CD4-positive, alpha-beta memory T cell (primary cell): ENCODE results near the gene OSCP1. TPM values are rescaled to one million over a fixed set of nuclear protein-coding genes. Genes with fewer than 3 reads are reported as not detected.

Experiments
- CTCF ChIA-PET: fragments of 350-600 bp; sonication (Branson Sonifier 250); formaldehyde crosslinking; loops from one replicate; lab custom pipeline; 2021; ENCODE audit warnings: inconsistent platforms; ENCODE audit not compliant: partially characterized antibody; lab: Charles Lee
- POLR2A ChIA-PET: fragments of 350-600 bp; sonication (Branson Sonifier 250); formaldehyde crosslinking; loops from one replicate; lab custom pipeline; 2021; ENCODE audit not compliant: partially characterized antibody; lab: Charles Lee
- DNase-seq, 5 donors: peaks; one replicate each; pipeline versions ENCODE4 v3.0.0 to v3.0.0-alpha.2; 2020 to 2022; ENCODE audit warnings: mixed read lengths in 1 of 5
- H3K27ac ChIP-seq: one replicate; pipeline ENCODE4 v1.7.0; 2013; ENCODE audit warnings: low read depth, low read length
- H3K27me3 ChIP-seq: 2 replicates; pipeline ENCODE4 v1.7.0; 2013; ENCODE audit warnings: mild to moderate bottlenecking, low read length, moderate library complexity; ENCODE audit not compliant: insufficient read depth
- H3K36me3 ChIP-seq: 2 replicates; pipeline ENCODE4 v1.7.0; 2013; ENCODE audit warnings: mild to moderate bottlenecking, low read length, moderate library complexity; ENCODE audit not compliant: insufficient read depth
- H3K4me1 ChIP-seq: 2 replicates; pipeline ENCODE4 v1.7.0; 2013; ENCODE audit warnings: mild to moderate bottlenecking, low read length, moderate library complexity; ENCODE audit not compliant: insufficient read depth
- H3K4me3 ChIP-seq, 2 donors: one replicate each; pipeline ENCODE4 v1.7.0; 2013; ENCODE audit warnings: low read length in 2 of 2, mild to moderate bottlenecking in 1 of 2
- H3K9me3 ChIP-seq, 2 donors: one replicate each; pipeline ENCODE4 v1.7.0; 2013; ENCODE audit warnings: low read length in 2 of 2, control low read depth in 1 of 2; ENCODE audit not compliant: control insufficient read depth in 1 of 2
- H3K27ac Mint-ChIP-seq, 7 donors: one replicate each; pipeline ENCODE4 v1.8.0; 2020 to 2021; ENCODE audit warnings: mixed read lengths in 7 of 7, mild to moderate bottlenecking in 6 of 7, inconsistent platforms in 3 of 7, moderate library complexity in 3 of 7
- H3K27me3 Mint-ChIP-seq, 2 donors: one replicate each; pipeline ENCODE4 v1.8.0; 2020 to 2021; ENCODE audit warnings: mixed read lengths in 2 of 2
- H3K36me3 Mint-ChIP-seq, 2 donors: one replicate each; pipeline ENCODE4 v1.8.0; 2020 to 2021; ENCODE audit warnings: mixed read lengths in 2 of 2, inconsistent platforms in 1 of 2, mild to moderate bottlenecking in 1 of 2
- H3K4me1 Mint-ChIP-seq, 4 donors: one replicate each; pipeline ENCODE4 v1.8.0; 2020 to 2021; ENCODE audit warnings: mixed read lengths in 4 of 4, mild to moderate bottlenecking in 1 of 4
- H3K4me3 Mint-ChIP-seq, 8 donors: one replicate each; pipeline ENCODE4 v1.8.0; 2020 to 2021; ENCODE audit warnings: mixed read lengths in 8 of 8, mild to moderate bottlenecking in 7 of 8, moderate library complexity in 6 of 8, inconsistent platforms in 3 of 8
- H3K9me3 Mint-ChIP-seq, 8 donors: one replicate each; pipeline ENCODE4 v1.8.0; 2020 to 2021; ENCODE audit warnings: mixed read lengths in 8 of 8, mild to moderate bottlenecking in 5 of 8, inconsistent platforms in 3 of 8, moderate library complexity in 1 of 8
- intact Hi-C: fragments of 100-400 bp; cut with micrococcal nuclease; formaldehyde crosslinking; loops from one replicate; pipeline ENCODE4 v1.15.1; 2023
- polyA plus RNA-seq, 2 donors: library from polyadenylated mRNA; unstranded; fragments of 300-500 nt; fragmentation: Illumina TruSeq; gene quantifications; one replicate each; pipeline ENCODE4 v1.2.3, GENCODE V29; 2021
- total RNA-seq, 2 experiments: library from RNA; stranded (reverse); gene quantifications; one replicate each; pipeline ENCODE4 v1.2.3, GENCODE V29; 2021

Gene OSCP1
- total and polyA plus RNA-seq, 4 experiments from 2014 or later = 0.93 to 1.4 (median 1.1) TPM; not detected in 1

DNA sequence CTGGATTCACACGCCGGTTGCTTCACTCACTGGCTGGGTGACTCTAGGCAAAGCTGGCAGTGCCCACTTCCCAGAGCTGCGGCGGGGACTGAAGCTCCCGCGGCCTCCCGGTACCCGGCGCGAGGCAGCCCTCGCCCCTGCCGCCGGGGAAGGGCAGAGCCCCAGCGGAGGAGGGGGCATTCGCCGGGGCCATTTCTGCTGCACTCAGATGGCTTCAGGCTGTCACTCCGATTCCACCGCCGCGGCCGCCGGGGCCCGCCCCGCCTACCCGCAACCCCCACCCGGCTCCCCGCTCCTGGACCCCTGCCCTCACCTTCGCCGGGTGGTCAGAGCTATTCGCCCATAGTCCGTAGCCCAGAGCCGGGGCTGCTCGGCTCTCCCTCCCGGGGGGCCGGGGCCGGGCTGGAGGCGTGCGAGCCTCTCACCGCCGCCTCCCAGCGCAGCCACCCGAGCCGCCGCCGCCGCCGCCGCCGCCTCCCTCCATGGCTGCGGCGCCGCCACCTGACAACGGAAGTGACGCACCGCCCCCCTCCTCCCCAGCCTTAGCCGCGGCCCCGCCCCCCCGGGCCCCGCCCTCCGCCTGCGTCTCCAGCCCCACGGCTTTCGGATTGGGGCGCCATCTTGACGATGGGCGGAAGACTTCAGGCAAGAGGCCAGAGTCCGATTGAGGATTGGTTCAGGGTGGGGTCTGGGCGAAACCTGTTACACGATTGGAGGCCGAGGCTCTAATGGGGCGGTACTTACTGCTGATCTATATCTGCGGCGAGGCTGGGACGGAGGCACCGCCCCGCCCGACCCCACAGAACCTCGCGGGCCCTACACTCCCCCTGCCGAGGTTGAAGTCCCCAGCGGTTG lies 64.6 kb downstream of the OSCP1 start, which contains the start of gene STK40:
Gene STK40, minus strand, starts transcription at position 515 of the 855 bp plus-strand sequence. CDS start 24,592 bp downstream, outside the sequence.
- Histone ChIP-seq H3K4me3 (peak within 1 kb of the TSS; percentile 88 to 94), H3K27me3 (no peaks in the 10 kb centered on the region), H3K27ac (peak within 1 kb of the TSS; percentile 87), H3K9me3 (no peaks in the 10 kb centered on the region), H3K4me1 (peaks cover 57% of the 10 kb centered on the region), H3K36me3 (peaks cover 4% of the 10 kb centered on the region)
- Mint-ChIP-seq H3K9me3 (no peaks in the 10 kb centered on the region), H3K4me1 (peaks cover 34 to 62% (median 47%) of the 10 kb centered on the region in 4 donors), H3K4me3 (peak within 1 kb of the TSS; percentile 91 to 96 (median 94)), H3K27me3 (no peaks in the 10 kb centered on the region), H3K27ac (peak within 1 kb of the TSS; percentile 97 to 100 (median 99)), H3K36me3 (peaks cover 5 to 34% of the 10 kb centered on the region in 2 donors)
- intact Hi-C loops = loop anchor here (1.0 to 5.0 kb wide), 9 partner anchors 12 to 453 kb away; partner anchors contain the start of genes ADPRS, AGO3, LSM10 and SH3D21
- CTCF ChIA-PET = interaction anchor here (0.7 to 4.8 kb wide), 15 partner anchors 8 to 236 kb away, joined by 3 to 61 read pairs (median 4); partner anchors contain the start of genes LSM10 and TRAPPC3
- DNase-seq = peak; percentile 95 to 99 (median 98)
- POLR2A ChIA-PET = interaction anchor here (0.8 to 6.4 kb wide), 23 partner anchors 8 to 1094 kb away, joined by 3 to 133 read pairs (median 5); partner anchors contain the start of genes EVA1B, LSM10, MRPS15 and SH3D21

DNA sequence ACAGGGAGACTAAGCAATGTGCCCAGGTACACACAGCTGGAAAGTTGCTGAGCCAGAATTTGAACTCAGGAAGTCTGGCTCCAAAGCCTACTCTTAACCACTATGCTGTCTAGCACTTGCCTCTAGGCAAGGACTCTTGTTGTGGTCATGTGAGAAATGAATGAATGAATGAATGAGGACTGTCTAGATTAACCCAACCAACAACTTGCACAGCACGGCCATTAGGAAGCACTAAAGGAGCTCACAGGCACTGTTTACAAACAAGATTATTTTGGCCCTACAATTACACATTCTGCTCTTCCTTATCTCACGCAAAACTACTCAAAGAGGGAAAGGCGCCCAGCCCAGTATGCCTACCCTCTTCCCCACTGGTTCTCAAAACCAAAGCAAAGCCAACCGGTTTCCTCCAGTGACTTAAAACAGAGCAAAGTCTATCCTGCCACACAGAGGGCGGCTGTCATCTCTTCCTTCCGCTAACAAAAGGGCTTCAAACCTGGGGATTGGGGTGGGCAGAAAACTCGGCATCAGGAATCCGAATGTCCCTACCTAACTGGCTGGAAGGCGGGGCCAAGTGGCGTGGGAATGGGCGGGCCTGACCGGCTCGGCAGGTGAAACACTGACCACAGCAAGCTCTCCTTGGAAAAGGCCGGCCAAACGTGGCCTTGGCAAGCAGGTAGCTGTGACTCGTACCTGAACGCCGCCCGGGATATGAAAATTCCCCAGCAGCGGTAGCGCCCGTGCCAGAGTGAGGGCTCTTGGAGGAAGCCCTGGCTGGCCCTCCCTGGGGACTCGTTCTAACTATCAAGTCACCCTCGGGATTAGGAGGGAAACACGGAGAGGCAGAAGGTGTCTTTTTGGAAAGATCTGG lies 65.5 kb downstream of the OSCP1 start:
- Histone ChIP-seq H3K4me3 (peak overlapping the region; percentile 88 to 94), H3K36me3 (peaks cover 13% of the 10 kb centered on the region), H3K27ac (peak overlapping the region; percentile 87), H3K27me3 (no peaks in the 10 kb centered on the region), H3K4me1 (peaks cover 65% of the 10 kb centered on the region), H3K9me3 (no peaks in the 10 kb centered on the region)
- H3K4me1 Mint-ChIP-seq = peaks cover 39 to 70% (median 54%) of the 10 kb centered on the region in 4 donors
- ChIA-PET POLR2A (interaction anchor here (0.8 to 6.4 kb wide), 16 partner anchors 9 to 1095 kb away, joined by 3 to 133 read pairs (median 4); partner anchors contain the start of genes EVA1B, LSM10 and THRAP3), CTCF (interaction anchor here (1.2 to 4.8 kb wide), 6 partner anchors 11 to 42 kb away, joined by 3 to 61 read pairs (median 4); partner anchors contain the start of gene LSM10)
- H3K9me3 Mint-ChIP-seq = no peaks in the 10 kb centered on the region
- H3K36me3 Mint-ChIP-seq = peaks cover 5 to 31% of the 10 kb centered on the region in 2 donors
- peak overlapping the region; percentile 92 to 99 (median 95) for H3K27ac Mint-ChIP-seq
- peak; percentile 49 to 69 (median 55) for DNase-seq
- H3K27me3 Mint-ChIP-seq = no peaks in the 10 kb centered on the region
- peak overlapping the region; percentile 91 to 96 (median 94) for H3K4me3 Mint-ChIP-seq
- intact Hi-C loops = loop anchor here (5.0 kb wide), 2 partner anchors 297 to 452 kb away; partner anchors contain the start of genes ADPRS and AGO3

DNA sequence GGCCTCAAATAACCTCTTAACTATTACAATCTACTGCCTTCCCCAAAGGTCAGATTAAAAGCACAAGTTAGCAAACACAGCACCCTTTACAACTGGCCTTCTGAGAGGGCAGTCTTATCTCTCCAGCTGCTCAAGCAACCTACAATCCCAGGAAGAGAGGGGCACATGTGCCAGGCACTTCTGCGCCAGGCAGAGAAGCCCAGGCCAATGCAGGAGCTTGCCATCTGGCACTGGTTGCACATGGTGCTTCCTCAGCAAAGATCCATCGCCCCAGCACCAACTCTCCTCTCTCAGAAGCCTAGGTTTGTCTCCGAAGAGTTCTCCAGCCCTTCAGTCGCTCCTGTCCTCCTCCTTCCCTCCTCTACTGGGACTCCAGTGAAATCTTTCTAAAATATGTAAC lies 67.0 kb downstream of the OSCP1 start:
- H3K27me3 Mint-ChIP-seq = no peaks in the 10 kb centered on the region
- no peak for DNase-seq
- CTCF ChIA-PET = interaction anchor here (0.8 to 4.8 kb wide), 6 partner anchors 14 to 98 kb away, joined by 3 to 61 read pairs (median 4); partner anchors contain the start of genes LSM10 and SH3D21
- peaks cover 45 to 86% (median 64%) of the 10 kb centered on the region in 4 donors for H3K4me1 Mint-ChIP-seq
- H3K4me1 ChIP-seq = peaks cover 76% of the 10 kb centered on the region
- peak overlapping the region; percentile 46 to 99 (median 92) for H3K27ac Mint-ChIP-seq
- peaks cover 14% of the 10 kb centered on the region for H3K36me3 ChIP-seq
- intact Hi-C loops = no loop called here
- POLR2A ChIA-PET = interaction anchor here (1.1 to 6.4 kb wide), 4 partner anchors 14 to 159 kb away, joined by 3 to 133 read pairs (median 56); partner anchors contain the start of genes LSM10 and THRAP3
- H3K27ac ChIP-seq = no peak overlapping the region
- H3K9me3 ChIP-seq = no peaks in the 10 kb centered on the region
- no peak overlapping the region for H3K4me3 ChIP-seq
- peaks cover 5 to 30% of the 10 kb centered on the region in 2 donors for H3K36me3 Mint-ChIP-seq
- peak overlapping the region in 4 of 8 donors; percentile 70 to 91 (median 72) for H3K4me3 Mint-ChIP-seq
- H3K9me3 Mint-ChIP-seq = no peaks in the 10 kb centered on the region
- H3K27me3 ChIP-seq = no peaks in the 10 kb centered on the region

DNA sequence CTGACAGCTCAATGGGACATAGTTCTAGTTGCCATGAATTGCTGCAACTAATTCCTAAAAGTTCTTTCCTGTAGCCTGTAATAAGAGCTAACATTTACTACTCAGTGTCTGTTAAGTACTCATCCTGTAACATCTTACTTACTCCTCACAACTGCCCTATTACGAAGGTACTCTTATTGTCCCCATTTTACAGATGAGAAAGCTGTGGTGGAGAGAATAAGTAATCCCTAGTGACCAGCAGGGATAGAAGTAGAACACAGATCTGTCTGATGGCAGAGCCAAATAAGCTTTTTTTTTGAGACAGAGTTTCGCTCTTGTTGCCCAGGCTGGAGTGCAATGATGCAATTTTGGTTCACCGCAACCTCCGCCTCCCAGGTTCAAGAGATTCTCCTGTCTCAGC lies 67.6 kb downstream of the OSCP1 start:
- H3K9me3 Mint-ChIP-seq = no peaks in the 10 kb centered on the region
- intact Hi-C loops = no loop called here
- H3K4me3 ChIP-seq = no peak overlapping the region

DNA sequence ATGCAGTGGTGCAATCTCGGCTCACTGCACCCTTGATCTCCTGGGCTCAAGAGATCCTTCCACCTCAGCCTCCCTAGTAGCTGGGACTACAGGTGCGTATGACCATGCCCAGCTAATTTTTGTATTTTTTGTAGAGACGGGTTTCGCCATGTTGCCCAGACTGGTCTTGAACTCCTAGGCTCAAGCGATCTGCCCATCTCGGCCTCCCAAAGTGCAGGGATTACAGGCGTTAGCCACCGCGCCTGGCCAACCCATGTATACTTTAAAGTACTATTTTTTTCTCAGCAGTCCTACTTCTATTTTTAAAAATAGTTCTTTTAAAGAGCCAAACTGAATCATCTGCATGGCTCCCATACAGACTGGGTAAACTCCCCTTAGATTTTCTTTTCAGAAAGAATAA lies 68.0 kb downstream of the OSCP1 start:
- no peaks in the 10 kb centered on the region for H3K9me3 ChIP-seq
- H3K4me1 Mint-ChIP-seq = peaks cover 52 to 92% (median 70%) of the 10 kb centered on the region in 4 donors
- H3K27ac ChIP-seq = no peak overlapping the region
- H3K4me1 ChIP-seq = peaks cover 80% of the 10 kb centered on the region
- intact Hi-C loops = no loop called here
- no peaks in the 10 kb centered on the region for H3K27me3 Mint-ChIP-seq
- ChIA-PET CTCF (interaction anchor here (0.9 to 4.8 kb wide), 5 partner anchors 14 to 82 kb away, joined by 3 to 61 read pairs (median 4); partner anchors contain the start of genes LSM10 and SH3D21), POLR2A (interaction anchor here (1.0 to 1.4 kb wide), 3 partner anchors 13 to 37 kb away, joined by 3 to 5 read pairs (median 3); no protein-coding TSS in a partner anchor)
- H3K36me3 Mint-ChIP-seq = peaks cover 5 to 30% of the 10 kb centered on the region in 2 donors
- H3K27ac Mint-ChIP-seq = peak overlapping the region in 6 of 7 donors; percentile 5 to 97 (median 60)
- H3K27me3 ChIP-seq = no peaks in the 10 kb centered on the region
- H3K4me3 Mint-ChIP-seq = no peak overlapping the region
- no peak overlapping the region for H3K4me3 ChIP-seq
- H3K36me3 ChIP-seq = peaks cover 14% of the 10 kb centered on the region
- no peak for DNase-seq
- no peaks in the 10 kb centered on the region for H3K9me3 Mint-ChIP-seq

More for the DNA sequence above, 67.6 kb downstream of the OSCP1 start:
- Histone ChIP-seq H3K4me1 (peaks cover 80% of the 10 kb centered on the region), H3K27me3 (no peaks in the 10 kb centered on the region), H3K9me3 (no peaks in the 10 kb centered on the region), H3K36me3 (peaks cover 14% of the 10 kb centered on the region), H3K27ac (no peak overlapping the region)
- CTCF ChIA-PET = interaction anchor here (0.9 to 4.8 kb wide), 5 partner anchors 15 to 82 kb away, joined by 3 to 61 read pairs (median 4); partner anchors contain the start of genes LSM10 and SH3D21
- Mint-ChIP-seq H3K4me3 (peak overlapping the region in 2 of 8 donors; percentile 72 to 91), H3K36me3 (peaks cover 5 to 30% of the 10 kb centered on the region in 2 donors), H3K27me3 (no peaks in the 10 kb centered on the region), H3K27ac (peak overlapping the region in 3 of 7 donors; percentile 73 to 97 (median 84)), H3K4me1 (peaks cover 49 to 92% (median 68%) of the 10 kb centered on the region in 4 donors)
- DNase-seq = no peak
- POLR2A ChIA-PET = interaction anchor here (1.1 kb wide), 1 partner anchor 76 kb away, joined by 3 read pairs; no protein-coding TSS in a partner anchor

DNA sequence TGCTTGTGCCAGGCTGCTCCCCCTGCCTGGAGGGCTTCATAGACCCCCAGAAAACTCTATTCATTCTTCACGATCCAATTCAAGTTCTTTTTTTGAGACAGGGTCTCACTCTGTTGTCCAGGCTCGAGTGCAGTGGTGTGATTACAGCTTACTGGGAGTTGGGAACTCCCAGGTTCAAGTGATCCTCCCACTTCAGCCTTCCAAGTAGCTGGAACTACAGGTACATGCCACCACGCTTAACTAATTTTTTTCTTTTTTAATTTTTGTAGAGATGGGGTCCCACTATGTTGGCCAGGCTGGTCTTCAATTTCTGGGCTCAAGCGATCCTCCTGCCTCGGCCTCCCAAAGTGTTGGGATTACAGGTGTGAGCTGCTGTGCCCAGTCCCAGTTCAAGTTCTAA lies 68.8 kb downstream of the OSCP1 start:
- Mint-ChIP-seq H3K27me3 (no peaks in the 10 kb centered on the region), H3K4me1 (peaks cover 47 to 85% (median 65%) of the 10 kb centered on the region in 4 donors), H3K36me3 (peaks cover 5 to 31% of the 10 kb centered on the region in 2 donors), H3K9me3 (no peaks in the 10 kb centered on the region), H3K4me3 (peak overlapping the region in 3 of 8 donors; percentile 39 to 64 (median 40)), H3K27ac (peak overlapping the region; percentile 20 to 97 (median 77))
- no peaks in the 10 kb centered on the region for H3K9me3 ChIP-seq
- H3K27ac ChIP-seq = no peak overlapping the region
- H3K36me3 ChIP-seq = peaks cover 14% of the 10 kb centered on the region
- ChIA-PET CTCF (interaction anchor here (4.7 to 4.8 kb wide), 2 partner anchors 14 to 38 kb away, joined by 31 to 61 read pairs; no protein-coding TSS in a partner anchor), POLR2A (interaction anchor here (1.0 to 1.4 kb wide), 3 partner anchors 12 to 36 kb away, joined by 3 to 5 read pairs (median 3); no protein-coding TSS in a partner anchor)
- H3K4me1 ChIP-seq = peaks cover 79% of the 10 kb centered on the region
- H3K4me3 ChIP-seq = no peak overlapping the region
- no peak for DNase-seq
- intact Hi-C loops = no loop called here
- no peaks in the 10 kb centered on the region for H3K27me3 ChIP-seq
